Colonic mucosa (tissue), 4 donors: ENCODE results near the gene MYO9A. TPM values are rescaled to one million over a fixed set of nuclear protein-coding genes. Genes with fewer than 3 reads are reported as not detected.

Experiments used
- DNase-seq: peaks from one replicate; pipeline ENCODE4 v3.0.0-alpha.2; 2020
- H3K27ac ChIP-seq: fragments of 200-600 bp; one replicate; pipeline ENCODE4 v1.8.0; 2021
- H3K27me3 ChIP-seq: fragments of 200-600 bp; one replicate; pipeline ENCODE4 v1.8.0; 2021
- H3K36me3 ChIP-seq: fragments of 200-600 bp; one replicate; pipeline ENCODE4 v1.8.0; 2021
- H3K4me1 ChIP-seq: fragments of 200-600 bp; one replicate; pipeline ENCODE4 v1.8.0; 2021; ENCODE audit warnings: mild to moderate bottlenecking
- H3K4me3 ChIP-seq: fragments of 200-600 bp; one replicate; pipeline ENCODE4 v1.8.0; 2021
- H3K9ac ChIP-seq, 2 donors: one replicate each; pipeline ENCODE4 v1.7.0; 2013; ENCODE audit warnings: control low read depth in 2 of 2, low read depth in 2 of 2, low read length in 2 of 2
- H3K9me3 ChIP-seq: fragments of 200-600 bp; one replicate; pipeline ENCODE4 v1.8.0; 2021
- CTCF ChIP-seq: fragments of 200-600 bp; IDR thresholded peaks from one replicate; pipeline ENCODE4 v1.8.0; 2022; ENCODE audit warnings: antibody characterized with exemption, mild to moderate bottlenecking
- intact Hi-C: fragments of 100-400 bp; cut with DNase I; formaldehyde crosslinking; loops from one replicate; pipeline ENCODE4 v1.14.1; 2022
- total RNA-seq, 2 donors: library from RNA; stranded (reverse); fragmentation: NEBNext Ultra II Directional in 1 of 2; extraction: Animal tissue kit (Norgen Biotek cat#: 25700) in 1 of 2; gene quantifications; one replicate each; pipeline ENCODE4 v1.2.1, GENCODE V29; 2021
- donor health status: healthy.
- donor health status: DM: no; HTN: no; CAD: no.
- donor health status: DM: no; HTN: no; CAD: no.

MYO9A gene
- total RNA-seq, 2 donors from 2014 or later, result 27.5 to 34.3 TPM

DNA sequence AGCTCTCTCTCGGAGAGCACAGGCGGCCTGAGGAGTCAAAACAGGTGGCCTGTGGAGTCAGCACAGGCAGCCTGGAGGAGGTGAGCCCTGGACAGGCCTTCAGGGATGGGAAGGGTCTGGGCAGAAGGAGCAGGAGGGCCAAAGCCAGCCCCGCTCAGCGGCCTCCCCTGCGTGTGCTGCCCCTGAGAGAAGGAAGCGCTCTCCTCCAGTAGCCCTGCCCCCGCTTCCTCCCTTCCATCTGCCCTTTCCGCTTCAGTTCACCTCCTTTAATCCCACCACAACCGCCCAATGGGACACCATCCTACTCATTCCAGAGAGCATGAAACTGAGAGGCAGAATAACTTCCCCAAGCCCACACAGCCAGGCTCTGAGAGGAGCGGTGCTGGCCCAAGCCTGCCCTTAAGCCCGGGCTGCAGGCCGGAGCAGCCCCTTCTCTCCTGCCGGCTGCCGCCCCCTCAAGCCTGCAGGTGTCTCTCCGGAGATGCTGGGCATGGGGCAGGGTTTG is 310.8 kb downstream of the MYO9A start:
- Histone ChIP-seq H3K9ac (no peak overlapping the region), H3K27me3 (no peaks in the 10 kb centered on the region), H3K9me3 (no peaks in the 10 kb centered on the region), H3K36me3 (no peaks in the 10 kb centered on the region), H3K4me1 (no peaks in the 10 kb centered on the region), H3K4me3 (no peak overlapping the region), H3K27ac (no peak overlapping the region)
- TF ChIP-seq CTCF, result no peak
- intact Hi-C loops, result no loop called here
- DNase-seq, result no peak

DNA sequence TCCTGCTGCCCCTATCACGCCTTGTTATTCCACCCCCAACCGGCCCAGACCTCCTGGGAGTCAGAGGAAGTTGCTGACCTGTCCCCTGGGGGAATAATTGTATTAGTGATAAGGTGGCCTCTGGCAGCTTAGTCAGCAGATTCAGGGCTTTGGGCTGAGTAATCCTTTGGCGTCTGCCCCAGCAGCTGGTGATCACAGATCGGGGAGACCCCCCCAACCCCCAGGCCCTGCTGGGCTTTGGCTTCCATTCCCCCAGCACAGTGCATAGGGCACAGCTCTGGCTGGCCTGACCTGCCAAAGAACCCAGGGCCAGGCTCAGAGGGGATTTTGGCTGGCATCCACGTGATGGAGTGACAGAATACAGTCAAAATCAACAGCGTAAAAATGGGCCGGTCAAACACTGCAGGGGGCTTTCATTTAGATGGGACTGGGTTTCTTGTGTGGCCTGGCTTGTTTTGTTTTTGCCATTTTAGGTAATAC is 311.5 kb downstream of the MYO9A start:
- Histone ChIP-seq H3K4me3 (no peak overlapping the region), H3K27me3 (no peaks in the 10 kb centered on the region), H3K9me3 (no peaks in the 10 kb centered on the region), H3K9ac (no peak overlapping the region), H3K36me3 (no peaks in the 10 kb centered on the region), H3K27ac (no peak overlapping the region), H3K4me1 (no peaks in the 10 kb centered on the region)
- no peak for DNase-seq
- intact Hi-C loops, result no loop called here
- no peak for TF ChIP-seq CTCF

GRCh38 chr15:71804695-71805470 is 313.1 kb downstream of the MYO9A start:
- no peak for TF ChIP-seq CTCF
- no peak for DNase-seq
- Histone ChIP-seq H3K27ac (no peak overlapping the region), H3K36me3 (no peaks in the 10 kb centered on the region), H3K9me3 (no peaks in the 10 kb centered on the region), H3K4me1 (no peaks in the 10 kb centered on the region), H3K4me3 (no peak overlapping the region), H3K9ac (no peak overlapping the region), H3K27me3 (no peaks in the 10 kb centered on the region)
- intact Hi-C loops, result loop anchor here (5.0 kb wide), 1 partner anchor 358 kb away; no protein-coding TSS in a partner anchor

GRCh38 chr15:71804226-71804625 is 313.7 kb downstream of the MYO9A start:
- no peaks in the 10 kb centered on the region for H3K27me3 ChIP-seq
- no peak for TF ChIP-seq CTCF
- intact Hi-C loops, result loop anchor here (5.0 kb wide), 1 partner anchor 357 kb away; no protein-coding TSS in a partner anchor
- DNase-seq, result no peak
- no peaks in the 10 kb centered on the region for H3K9me3 ChIP-seq
- H3K4me1 ChIP-seq, result no peaks in the 10 kb centered on the region
- H3K4me3 ChIP-seq, result no peak overlapping the region
- H3K27ac ChIP-seq, result no peak overlapping the region
- no peak overlapping the region for H3K9ac ChIP-seq
- H3K36me3 ChIP-seq, result no peaks in the 10 kb centered on the region

DNA sequence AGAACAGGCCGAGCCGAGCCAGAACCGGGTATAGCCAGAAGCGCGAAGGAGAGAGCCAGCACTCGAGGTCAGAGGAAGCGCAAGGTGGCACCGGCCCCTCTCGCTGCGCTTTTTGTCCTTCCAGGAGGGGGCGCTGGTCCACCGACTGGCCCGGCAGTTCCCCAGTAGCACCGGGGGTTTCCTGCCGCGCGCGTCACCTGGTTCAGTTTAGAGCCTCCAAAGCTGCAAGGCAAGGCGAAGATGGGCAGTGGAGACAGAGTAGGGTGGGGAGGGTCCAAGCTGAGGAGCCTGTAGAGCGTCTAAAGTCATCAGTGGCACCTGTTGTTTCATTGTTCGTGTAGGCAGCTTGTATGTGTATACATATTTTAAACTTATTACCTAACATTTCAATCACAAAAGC is 315.2 kb downstream of the MYO9A start:
- Histone ChIP-seq H3K9ac (no peak overlapping the region), H3K9me3 (no peaks in the 10 kb centered on the region), H3K27me3 (no peaks in the 10 kb centered on the region), H3K27ac (no peak overlapping the region), H3K4me1 (no peaks in the 10 kb centered on the region), H3K4me3 (no peak overlapping the region), H3K36me3 (no peaks in the 10 kb centered on the region)
- DNase-seq, result no peak
- TF ChIP-seq CTCF, result peak; percentile 12
- intact Hi-C loops, result loop anchor here (5.0 kb wide), 1 partner anchor 355 kb away; no protein-coding TSS in a partner anchor
